ENCODE results near the gene ITGA11.

DNA sequence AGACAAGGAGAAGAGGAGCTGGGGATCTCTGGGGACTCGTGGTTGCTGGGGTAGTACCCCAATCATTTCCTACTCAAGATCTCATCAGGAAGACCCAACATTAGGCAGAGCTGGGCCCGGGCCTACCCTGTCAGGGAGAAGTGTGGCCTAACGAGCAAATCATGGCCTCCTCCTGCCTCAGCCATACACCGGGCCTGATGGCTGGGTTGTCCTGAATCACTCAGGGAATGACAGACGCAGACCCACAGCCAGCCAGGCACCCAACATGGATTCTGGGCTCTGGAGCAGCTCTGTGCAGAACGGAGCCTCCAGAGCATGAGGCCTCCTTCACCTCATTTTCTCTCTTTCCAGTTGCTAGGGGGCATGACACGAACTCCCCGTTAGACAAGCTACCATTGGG lies 19.7 kb downstream of the ITGA11 start:
- TF ChIP-seq CTCF (IDR thresholded peaks at IDR 0.05), result no peak
- TF ChIP-seq EZH2 (IDR thresholded peaks at IDR 0.05; ENCODE audit: borderline replicate concordance, insufficient read depth, low read depth, low read length, poor library complexity, severe bottlenecking), result no peak
